Endodermal cell (in vitro differentiated cells): ENCODE measurements around the gene GALP. TPM values are rescaled to one million over a fixed set of nuclear protein-coding genes. Genes with fewer than 3 reads are reported as not detected.

Experiments used
- DNase-seq: peaks from one replicate; pipeline ENCODE4 v3.0.0-alpha.2; 2017
- H3K27ac ChIP-seq: 2 replicates; pipeline ENCODE4 v1.5.1; 2013; ENCODE audit warnings: mild to moderate bottlenecking, low read depth, low read length, moderate library complexity
- H3K27me3 ChIP-seq: 2 replicates; pipeline ENCODE4 v1.6.1; 2013; ENCODE audit warnings: mild to moderate bottlenecking, low read length, moderate library complexity; ENCODE audit not compliant: insufficient read depth, control insufficient read depth, poor library complexity, severe bottlenecking
- H3K36me3 ChIP-seq: 2 replicates; pipeline ENCODE4 v1.7.0; 2013; ENCODE audit warnings: mild to moderate bottlenecking, low read length, moderate library complexity; ENCODE audit not compliant: control insufficient read depth, insufficient read depth
- H3K4me1 ChIP-seq: one replicate; pipeline ENCODE4 v1.7.0; 2013; ENCODE audit warnings: low read length; ENCODE audit not compliant: control insufficient read depth, insufficient read depth
- H3K4me3 ChIP-seq: 2 replicates; pipeline ENCODE4 v1.5.1; 2013; ENCODE audit warnings: mild to moderate bottlenecking, low read length, moderate library complexity
- H3K9ac ChIP-seq: 2 replicates; pipeline ENCODE4 v1.6.1; 2013; ENCODE audit warnings: mild to moderate bottlenecking, low read length, moderate library complexity; ENCODE audit not compliant: poor library complexity, severe bottlenecking; ENCODE audit errors: extremely low read depth
- H3K9me3 ChIP-seq: 2 replicates; pipeline ENCODE4 v1.6.1; 2013; ENCODE audit warnings: mild to moderate bottlenecking, low read length, moderate library complexity; ENCODE audit not compliant: control insufficient read depth
- H3K27ac Mint-ChIP-seq: 2 replicates; pipeline ENCODE4 v1.8.0; 2020; ENCODE audit warnings: mixed read lengths
- H3K27me3 Mint-ChIP-seq: 2 replicates; pipeline ENCODE4 v1.8.0; 2021; ENCODE audit warnings: mild to moderate bottlenecking, mixed read lengths; ENCODE audit not compliant: insufficient read depth
- H3K36me3 Mint-ChIP-seq: 2 replicates; pipeline ENCODE4 v1.8.0; 2020; ENCODE audit warnings: low read depth, mixed read lengths
- H3K4me1 Mint-ChIP-seq: 2 replicates; pipeline ENCODE4 v1.8.0; 2020; ENCODE audit warnings: mixed read lengths
- H3K4me3 Mint-ChIP-seq: 2 replicates; pipeline ENCODE4 v1.8.0; 2020; ENCODE audit warnings: mild to moderate bottlenecking, moderate library complexity, mixed read lengths
- H3K9me3 Mint-ChIP-seq: 2 replicates; pipeline ENCODE4 v1.8.0; 2020; ENCODE audit warnings: mild to moderate bottlenecking, mixed read lengths
- CTCF ChIP-seq: fragments of 200-600 bp; sonication (generic); conservative IDR thresholded peaks from 2 replicates; pipeline ENCODE4 v1.5.0; 2021; ENCODE audit warnings: antibody characterized with exemption, mild to moderate bottlenecking
- WGBS, 2 experiments: methylation state at CpG; one replicate each; pipeline versions ENCODE4 v1.1.5 to v1.1.7; 2013; ENCODE audit warnings: missing lambda C conversion rate in 2 of 2, mixed read lengths in 1 of 2; ENCODE audit not compliant: insufficient coverage in 1 of 2, insufficient read length in 1 of 2; 5-methylcytosine and 5-hydroxymethylcytosine counted together
- total RNA-seq, 2 donors: library from RNA; stranded (reverse); fragmentation: NEBNext Ultra II Directional in 1 of 2; extraction: Animal tissue kit (Norgen Biotek cat#: 25700) in 1 of 2; gene quantifications; 2 replicates in 1 of 2; 3 replicates in 1 of 2; pipeline ENCODE4 v1.2.1, GENCODE V29; 2021

Gene GALP
- total RNA-seq, 2 donors from 2014 or later: 0.40 TPM; not detected in 1

DNA sequence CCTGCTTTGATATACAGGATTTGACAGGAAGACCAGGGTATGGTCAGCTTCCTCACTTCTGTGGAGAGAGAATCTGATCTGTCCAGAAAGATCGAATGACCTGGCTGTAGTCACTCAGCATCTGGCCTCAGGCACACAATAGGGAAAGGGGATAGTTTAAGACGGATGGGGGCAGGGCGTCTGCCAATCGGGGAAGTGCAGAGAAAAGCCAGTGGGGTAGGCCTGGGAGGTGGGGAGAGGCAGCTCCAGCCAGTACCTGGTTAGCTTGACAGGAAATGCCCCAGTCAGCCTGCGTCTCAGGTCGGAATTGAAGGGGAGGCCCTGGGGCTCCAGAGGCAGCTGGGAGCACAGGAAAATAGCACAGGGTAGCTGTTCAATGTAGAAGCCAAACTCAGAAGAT lies 22.3 kb upstream of the GALP start:
- no peaks in the 10 kb centered on the region for H3K4me1 ChIP-seq
- peak overlapping the region; percentile 5 for H3K27ac ChIP-seq
- Mint-ChIP-seq H3K4me3 (no peak overlapping the region), H3K27me3 (no peaks in the 10 kb centered on the region), H3K4me1 (peaks cover 16% of the 10 kb centered on the region), H3K27ac (peak overlapping the region; percentile 60), H3K36me3 (peaks cover 48% of the 10 kb centered on the region), H3K9me3 (no peaks in the 10 kb centered on the region)
- no peak for TF ChIP-seq CTCF
- no peaks in the 10 kb centered on the region for H3K27me3 ChIP-seq
- peak; percentile 88 for DNase-seq
- WGBS, 2 experiments: 19 to 42% methylated on average over 6 of the region's 6 CpGs
- no peak overlapping the region for H3K4me3 ChIP-seq
- H3K9ac ChIP-seq: no peak overlapping the region
- H3K36me3 ChIP-seq: peaks cover 28% of the 10 kb centered on the region
- H3K9me3 ChIP-seq: no peaks in the 10 kb centered on the region

DNA sequence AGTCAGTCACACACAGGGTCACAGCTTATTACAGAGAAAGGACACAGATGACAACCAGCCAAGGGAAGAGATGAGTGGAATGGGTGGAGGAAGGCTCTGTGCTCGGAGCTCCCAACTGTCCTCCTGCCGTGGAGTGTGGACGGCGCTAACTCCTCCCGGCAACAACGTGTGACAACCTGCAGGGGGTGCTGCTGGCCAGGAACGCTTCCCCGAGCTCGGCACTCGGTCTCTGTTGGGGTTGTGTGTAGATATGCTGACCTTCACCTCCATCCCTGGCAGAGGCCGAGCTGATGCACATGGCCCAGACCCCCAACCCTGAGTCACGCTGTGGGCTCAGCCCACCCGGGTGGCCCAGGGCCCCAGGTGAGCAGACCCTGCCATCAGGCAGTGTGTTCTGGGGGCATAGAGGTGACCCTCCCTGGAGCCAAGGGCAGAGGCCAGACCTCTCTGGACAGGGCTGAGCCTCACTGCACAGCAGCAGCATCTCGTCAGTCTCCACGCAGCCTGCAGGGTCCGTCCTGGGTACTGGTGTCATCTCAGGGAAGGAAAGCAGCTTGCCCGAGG lies 20.6 kb upstream of the GALP start:
- H3K27ac Mint-ChIP-seq: no peak overlapping the region
- H3K27me3 ChIP-seq: no peaks in the 10 kb centered on the region
- H3K36me3 ChIP-seq: peaks cover 27% of the 10 kb centered on the region
- H3K27me3 Mint-ChIP-seq: no peaks in the 10 kb centered on the region
- H3K9ac ChIP-seq: no peak overlapping the region
- H3K27ac ChIP-seq: no peak overlapping the region
- DNase-seq: peak; percentile 89
- H3K4me3 ChIP-seq: no peak overlapping the region
- H3K9me3 Mint-ChIP-seq: no peaks in the 10 kb centered on the region
- no peaks in the 10 kb centered on the region for H3K9me3 ChIP-seq
- peaks cover 44% of the 10 kb centered on the region for H3K36me3 Mint-ChIP-seq
- peaks cover 16% of the 10 kb centered on the region for H3K4me1 Mint-ChIP-seq
- 77 to 85% methylated on average over 9 to 17 of the region's 17 CpGs for WGBS, 2 experiments
- no peaks in the 10 kb centered on the region for H3K4me1 ChIP-seq
- H3K4me3 Mint-ChIP-seq: no peak overlapping the region
- peak; percentile 81 for TF ChIP-seq CTCF

GRCh38 chr19:56156768-56157167 lies 19.0 kb upstream of the GALP start:
- Histone ChIP-seq H3K9ac (no peak overlapping the region), H3K36me3 (peaks cover 30% of the 10 kb centered on the region), H3K27ac (no peak overlapping the region), H3K27me3 (no peaks in the 10 kb centered on the region), H3K4me3 (no peak overlapping the region), H3K4me1 (no peaks in the 10 kb centered on the region), H3K9me3 (no peaks in the 10 kb centered on the region)
- DNase-seq: no peak
- Mint-ChIP-seq H3K27me3 (no peaks in the 10 kb centered on the region), H3K36me3 (peaks cover 40% of the 10 kb centered on the region), H3K4me1 (peaks cover 16% of the 10 kb centered on the region), H3K9me3 (no peaks in the 10 kb centered on the region), H3K27ac (no peak overlapping the region), H3K4me3 (no peak overlapping the region)
- no peak for TF ChIP-seq CTCF
- WGBS, 2 experiments: 90 to 95% methylated on average over 9 to 11 of the region's 11 CpGs
